ENCODE data around the gene HMGN5.
A peak's percentile ranks its signal among the peaks of the same experiment; 100 is the strongest.

Gene HMGN5

DNA sequence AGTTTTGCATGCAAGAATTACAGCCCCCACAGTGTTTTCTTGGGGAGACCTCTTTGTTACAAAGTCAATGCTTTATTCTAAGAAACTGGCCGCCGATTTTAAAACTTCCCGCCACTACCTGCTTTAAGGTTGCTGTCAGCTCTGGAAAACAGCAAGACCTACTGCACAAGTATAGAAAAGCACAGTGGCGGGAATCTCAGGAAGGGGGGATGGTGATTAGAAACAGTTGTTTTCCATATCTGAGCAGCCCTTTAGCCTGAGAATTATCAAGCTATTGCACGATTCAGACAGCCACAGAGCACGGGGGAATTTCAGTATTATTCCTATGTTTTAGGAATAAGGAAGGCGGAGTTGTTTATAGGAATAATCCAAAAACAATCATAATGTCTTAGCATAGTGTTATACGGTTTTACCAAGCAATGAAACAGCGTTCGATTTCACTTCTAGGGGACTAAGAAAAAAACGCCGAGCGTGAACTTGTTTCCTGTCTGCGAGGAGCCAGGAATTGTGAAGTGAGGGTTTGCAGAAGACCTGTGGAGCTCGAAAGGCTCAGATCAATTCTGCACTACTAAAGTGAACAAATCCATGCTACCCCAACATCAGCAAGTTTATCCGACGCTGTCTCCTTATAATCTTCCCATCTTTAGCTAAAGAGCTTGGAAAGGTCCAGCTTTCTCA lies 81.3 kb downstream of the HMGN5 start:
- DNase-seq, result peak in 3 of 51 donors; percentile 3 to 8 (median 4)

DNA sequence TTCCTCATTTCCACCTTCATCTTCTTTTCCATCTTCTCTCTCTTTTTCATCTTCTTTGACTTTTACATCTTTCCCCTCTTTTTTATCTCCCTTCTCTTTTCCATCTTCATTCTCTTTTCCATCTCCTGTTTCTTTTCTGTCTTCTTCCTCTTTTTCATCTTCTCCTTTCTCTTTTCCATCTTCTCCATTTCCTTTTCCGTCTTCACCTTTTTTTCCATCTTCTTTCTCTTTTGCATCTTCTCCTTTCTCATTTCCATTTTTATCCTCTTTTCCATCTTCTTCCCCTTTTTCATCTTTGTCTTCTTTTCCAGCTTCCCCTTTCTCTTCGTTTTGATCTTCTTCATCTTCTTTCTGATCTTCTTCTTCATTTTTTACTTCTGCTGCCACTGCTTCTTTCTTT lies 87.0 kb downstream of the HMGN5 start:
- DNase-seq, result no peak

- no peak for DNase-seq
These were observed 91.4 kb downstream of the HMGN5 start for GRCh38 chrX:81110286-81110685.

- DNase-seq, result no peak
These were observed 119.1 kb downstream of the HMGN5 start for GRCh38 chrX:81082649-81083048.
